ENCODE results near the gene PRPF4. TPM values are rescaled to one million over a fixed set of nuclear protein-coding genes. Genes with fewer than 3 reads are reported as not detected.

The PRPF4 gene
- total and polyA plus RNA-seq, 4 donors: 5.0 to 11.9 (median 10.4) TPM

GRCh38 chr9:113290052-113290607, 14.7 kb downstream of the PRPF4 start:
- 97% methylated on average over 6 of the region's 6 CpGs for WGBS
- Histone ChIP-seq H3K27me3 (ENCODE audit: control insufficient read depth in 4 of 4, insufficient read depth in 4 of 4, low read length in 3 of 4) (no peaks in the 10 kb centered on the region), H3K4me1 (ENCODE audit: control insufficient read depth in 4 of 4, insufficient read depth in 4 of 4, low read length in 3 of 4) (no peaks in the 10 kb centered on the region), H3K9me3 (ENCODE audit: control insufficient read depth in 4 of 4, low read length in 3 of 4) (no peaks in the 10 kb centered on the region), H3K27ac (ENCODE audit: low read depth in 1 of 2, low read length in 2 of 2) (no peak overlapping the region), H3K36me3 (ENCODE audit: control insufficient read depth in 4 of 4, insufficient read depth in 3 of 4, low read depth in 1 of 4, low read length in 3 of 4) (peaks cover 18 to 72% (median 67%) of the 10 kb centered on the region in 4 donors), H3K4me3 (ENCODE audit: low read depth in 1 of 3, low read length in 3 of 3) (no peak overlapping the region), H3K9ac (ENCODE audit: low read depth in 1 of 2, low read length in 2 of 2) (no peak overlapping the region)
- TF ChIP-seq NR2F2 (IDR thresholded peaks at IDR 0.05): no peak
- TF ChIP-seq FOXA1 (IDR thresholded peaks at IDR 0.05): no peak
- TF ChIP-seq RAD21 (IDR thresholded peaks at IDR 0.05): no peak
- TF ChIP-seq ZBTB33 (IDR thresholded peaks at IDR 0.05): no peak
- no peak for TF ChIP-seq GABPA (IDR thresholded peaks at IDR 0.05 in 1 of 2, conservative IDR thresholded peaks at IDR 0.05 in 1 of 2)
- TF ChIP-seq RXRA (IDR thresholded peaks at IDR 0.05): no peak
- TF ChIP-seq CTCF (IDR thresholded peaks at IDR 0.05; ENCODE audit: low read depth, low read length, missing input control): no peak
- no peak for TF ChIP-seq SP1 (IDR thresholded peaks at IDR 0.05)
- TF ChIP-seq YY1 (IDR thresholded peaks at IDR 0.05): no peak
- TF ChIP-seq EGR1 (IDR thresholded peaks at IDR 0.05; ENCODE audit: low read depth in 2 of 2): no peak
- no peak for TF ChIP-seq HNF4G (IDR thresholded peaks at IDR 0.05)
- TF ChIP-seq TAF1 (conservative IDR thresholded peaks at IDR 0.05): no peak
- TF ChIP-seq ATF3 (IDR thresholded peaks at IDR 0.05): no peak
- no peak for TF ChIP-seq MAX (IDR thresholded peaks at IDR 0.05)
- TF ChIP-seq HNF4A (conservative IDR thresholded peaks at IDR 0.05): no peak
- no peak for DNase-seq (ENCODE audit: low spot score)

GRCh38 chr9:113293285-113293878, 17.9 kb downstream of the PRPF4 start:
- H3K4me3 ChIP-seq (ENCODE audit: low read depth in 1 of 3, low read length in 3 of 3): no peak overlapping the region
- no peak overlapping the region for H3K9ac ChIP-seq (ENCODE audit: low read depth in 1 of 2, low read length in 2 of 2)
- no peaks in the 10 kb centered on the region for H3K4me1 ChIP-seq (ENCODE audit: control insufficient read depth in 4 of 4, insufficient read depth in 4 of 4, low read length in 3 of 4)
- no peaks in the 10 kb centered on the region for H3K27me3 ChIP-seq (ENCODE audit: control insufficient read depth in 4 of 4, insufficient read depth in 4 of 4, low read length in 3 of 4)
- no peak for DNase-seq (ENCODE audit: low spot score)
- no peak overlapping the region for H3K27ac ChIP-seq (ENCODE audit: low read depth in 1 of 2, low read length in 2 of 2)
- H3K36me3 ChIP-seq (ENCODE audit: control insufficient read depth in 4 of 4, insufficient read depth in 3 of 4, low read depth in 1 of 4, low read length in 3 of 4): peaks cover 14 to 48% (median 42%) of the 10 kb centered on the region in 4 donors
- no peaks in the 10 kb centered on the region for H3K9me3 ChIP-seq (ENCODE audit: control insufficient read depth in 4 of 4, low read length in 3 of 4)
- WGBS: 91% methylated on average over 7 of the region's 7 CpGs
- TF ChIP-seq HNF4A (conservative IDR thresholded peaks at IDR 0.05) (no peak), ZBTB33 (IDR thresholded peaks at IDR 0.05) (no peak), CTCF (IDR thresholded peaks at IDR 0.05; ENCODE audit: low read depth, low read length, missing input control) (no peak), SP1 (IDR thresholded peaks at IDR 0.05) (no peak), FOXA1 (IDR thresholded peaks at IDR 0.05) (no peak), JUND (IDR thresholded peaks at IDR 0.05) (no peak), NR2F2 (IDR thresholded peaks at IDR 0.05) (no peak), ATF3 (IDR thresholded peaks at IDR 0.05) (no peak), EGR1 (IDR thresholded peaks at IDR 0.05; ENCODE audit: low read depth in 2 of 2) (no peak), REST (IDR thresholded peaks at IDR 0.05) (no peak), YY1 (IDR thresholded peaks at IDR 0.05) (no peak), RAD21 (IDR thresholded peaks at IDR 0.05) (no peak), RXRA (IDR thresholded peaks at IDR 0.05) (no peak)
